GM18526 (cell line): ENCODE measurements around the gene SLC2A9.

Experiments used
- POLR2A ChIP-seq: IDR thresholded peaks from 3 replicates; pipeline ENCODE4 v1.6.1; 2011; ENCODE audit not compliant: insufficient read length; ENCODE audit errors: extremely low read depth

The SLC2A9 gene

DNA sequence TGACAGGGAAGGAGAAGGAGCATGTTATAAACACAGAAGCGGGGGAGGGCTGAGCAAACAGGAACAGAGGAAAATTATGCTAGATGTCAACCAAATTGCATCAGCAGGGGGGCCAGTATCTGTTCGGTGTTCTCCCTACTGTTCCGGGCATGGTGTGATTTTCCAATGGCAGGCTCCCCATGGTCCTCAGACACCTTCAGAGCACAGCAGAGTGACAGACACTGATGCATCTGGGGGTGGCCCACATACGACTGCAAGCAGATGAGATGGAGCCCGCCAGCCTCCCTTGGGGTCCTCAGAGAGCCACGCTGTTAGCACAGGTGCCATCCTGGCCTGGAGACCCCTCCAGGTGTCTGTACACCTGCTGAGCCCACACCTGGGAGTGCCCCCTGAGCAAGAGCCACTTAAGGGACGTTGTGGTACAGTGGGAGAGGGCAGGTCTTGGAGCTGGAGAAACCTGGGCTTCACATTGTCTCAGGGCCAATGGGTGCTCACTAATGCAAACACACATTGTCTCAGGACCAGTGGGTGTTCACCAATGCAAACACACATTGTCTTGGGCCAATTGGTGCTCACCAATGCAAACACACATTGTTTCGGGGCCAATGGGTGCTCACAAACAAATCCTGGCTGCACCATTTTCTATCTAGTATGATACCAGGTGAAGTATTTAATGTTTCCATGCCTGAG is 95.4 kb downstream of the SLC2A9 start:
- TF ChIP-seq POLR2A = no peak

DNA sequence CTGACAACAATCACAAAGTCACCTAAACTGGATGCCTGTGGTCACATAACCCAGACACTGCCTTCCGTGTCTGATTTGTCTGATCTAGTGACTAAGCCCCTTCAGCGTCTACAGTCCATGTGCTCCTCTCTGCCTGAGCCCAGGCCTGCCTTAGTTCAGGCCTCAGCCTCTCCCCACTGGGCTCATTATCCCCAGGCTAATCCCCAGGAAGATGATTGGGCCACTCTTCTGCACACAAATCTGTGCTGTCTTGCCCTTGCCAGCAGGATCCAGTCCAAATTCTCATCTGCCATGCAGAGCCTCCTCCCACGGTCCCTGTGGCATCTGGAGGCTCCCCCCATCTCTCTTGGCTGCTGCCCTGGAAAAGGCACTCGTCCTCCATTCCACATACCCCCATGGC is 96.5 kb downstream of the SLC2A9 start:
- no peak for TF ChIP-seq POLR2A

DNA sequence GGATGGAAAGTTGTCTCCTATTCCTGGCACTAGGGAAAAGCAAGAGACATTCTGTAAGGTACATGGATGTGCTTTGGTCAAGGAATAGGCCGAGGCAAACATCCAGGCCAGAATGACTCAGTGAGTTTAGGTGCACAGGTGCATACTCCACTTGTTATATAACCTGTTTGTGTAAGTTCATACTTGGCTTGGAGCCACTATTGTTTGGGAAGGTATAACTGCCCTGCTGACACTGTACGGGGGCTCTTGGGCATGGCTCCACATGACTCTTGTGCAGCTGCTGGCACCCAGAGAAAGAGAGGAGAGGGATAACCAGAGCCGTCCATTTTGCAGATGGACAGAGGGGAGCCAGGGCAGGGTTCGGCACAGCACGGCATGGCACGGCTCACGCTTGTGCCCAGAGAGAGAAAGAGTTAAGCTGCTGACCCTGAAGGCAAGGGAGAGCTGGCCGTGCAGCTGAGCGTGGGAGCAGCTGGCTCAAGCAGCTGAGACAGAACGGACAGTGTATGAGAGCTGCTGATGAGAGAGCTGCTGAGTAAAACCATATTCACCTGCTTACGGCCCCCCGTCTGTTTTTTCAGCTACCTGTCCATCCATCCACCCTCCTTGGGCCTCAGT is 98.0 kb downstream of the SLC2A9 start:
- TF ChIP-seq POLR2A = no peak

DNA sequence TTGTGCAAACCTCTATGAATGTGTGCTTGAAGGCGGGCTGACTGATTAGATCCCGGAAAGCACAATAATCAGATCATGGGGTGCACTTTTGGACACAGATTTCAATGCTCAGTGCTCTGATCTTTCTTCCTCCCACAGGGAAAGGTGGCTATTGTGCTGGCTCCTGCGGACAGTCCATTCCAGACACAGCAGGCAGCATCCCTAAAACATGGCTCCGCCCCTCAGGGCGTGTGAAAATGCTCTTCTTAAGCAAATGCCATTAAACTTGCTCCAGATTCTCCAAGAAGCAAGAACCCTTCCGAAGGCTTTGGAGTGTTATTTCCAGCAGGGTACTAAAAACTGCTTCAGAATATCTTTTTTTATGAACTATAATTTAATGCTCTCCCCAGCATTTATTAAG is 100.0 kb downstream of the SLC2A9 start:
- no peak for TF ChIP-seq POLR2A

DNA sequence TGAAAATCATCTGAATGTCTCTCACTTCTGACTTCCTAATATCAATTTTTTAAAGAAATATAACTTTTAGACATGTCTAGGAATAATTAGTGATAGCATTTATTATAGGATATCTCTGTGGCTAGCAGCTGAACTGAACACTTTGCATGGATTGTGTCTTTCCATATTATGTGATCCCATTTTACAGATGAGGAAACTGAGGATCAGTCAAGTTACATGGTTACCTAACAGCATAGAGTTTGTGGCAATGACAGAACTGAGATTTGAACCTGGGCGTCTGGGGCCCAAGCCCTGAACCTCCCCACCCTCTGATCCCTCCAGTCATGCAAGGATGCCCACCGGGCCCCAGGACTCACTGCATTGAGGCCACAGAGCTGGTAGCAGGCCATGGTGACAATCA is 101.3 kb downstream of the SLC2A9 start:
- no peak for TF ChIP-seq POLR2A

DNA sequence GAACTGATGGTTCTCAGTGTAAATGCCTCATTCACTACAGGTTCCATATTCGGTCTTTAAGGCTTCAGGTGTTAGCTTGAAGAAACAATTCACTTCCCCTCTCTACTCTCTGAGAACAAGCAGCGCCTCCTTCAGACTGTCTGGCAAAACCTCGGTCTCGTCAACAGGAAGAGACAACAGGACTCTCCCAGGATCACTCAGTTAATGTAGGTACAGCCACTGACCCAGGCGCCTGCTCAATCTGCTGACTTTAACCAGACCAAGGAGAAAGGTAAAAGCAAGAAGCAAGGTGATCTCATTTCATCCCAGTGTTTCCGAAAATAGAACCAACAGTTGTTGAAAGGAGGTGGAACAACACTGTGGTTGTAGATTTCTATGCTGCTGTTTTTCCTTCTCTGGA is 102.2 kb downstream of the SLC2A9 start:
- no peak for TF ChIP-seq POLR2A

DNA sequence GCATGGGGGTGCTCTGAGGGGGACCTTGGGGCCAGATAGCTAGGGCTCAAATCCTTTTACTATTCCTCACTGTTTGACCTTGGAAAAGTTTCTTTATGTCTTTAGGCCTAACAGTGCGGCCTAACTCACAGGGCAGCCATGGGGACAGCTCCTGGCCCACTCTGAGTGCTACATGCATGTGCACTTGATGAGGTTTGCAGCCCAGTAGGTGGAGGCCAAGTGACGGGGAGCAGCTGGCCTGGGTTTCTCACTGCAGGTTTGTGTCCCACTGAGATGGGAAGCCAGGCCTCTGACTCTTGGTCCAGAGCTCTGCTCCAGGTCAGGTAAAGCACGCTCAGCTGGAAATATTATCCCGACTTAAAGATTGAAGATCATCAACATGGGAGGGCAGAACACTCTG is 102.8 kb downstream of the SLC2A9 start:
- no peak for TF ChIP-seq POLR2A

DNA sequence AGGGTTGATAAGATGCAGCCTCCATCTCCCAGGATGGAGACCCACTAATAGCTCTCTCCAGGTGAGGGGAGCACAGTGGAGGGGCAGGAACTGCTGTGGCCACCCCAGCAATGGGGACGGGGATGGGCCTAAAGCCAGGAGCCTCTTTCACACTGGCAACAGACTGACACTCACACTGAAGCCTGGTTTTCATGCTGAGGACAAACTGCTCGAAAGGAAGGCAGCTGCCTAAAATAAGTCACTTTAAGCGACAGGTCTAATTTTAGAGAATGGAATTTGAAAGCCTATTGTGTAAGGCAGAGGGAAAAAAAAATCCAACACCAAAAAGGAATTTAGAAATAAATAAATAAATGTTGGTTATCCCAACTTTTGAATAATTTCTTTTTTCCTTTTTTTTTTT is 104.4 kb downstream of the SLC2A9 start:
- TF ChIP-seq POLR2A = no peak

DNA sequence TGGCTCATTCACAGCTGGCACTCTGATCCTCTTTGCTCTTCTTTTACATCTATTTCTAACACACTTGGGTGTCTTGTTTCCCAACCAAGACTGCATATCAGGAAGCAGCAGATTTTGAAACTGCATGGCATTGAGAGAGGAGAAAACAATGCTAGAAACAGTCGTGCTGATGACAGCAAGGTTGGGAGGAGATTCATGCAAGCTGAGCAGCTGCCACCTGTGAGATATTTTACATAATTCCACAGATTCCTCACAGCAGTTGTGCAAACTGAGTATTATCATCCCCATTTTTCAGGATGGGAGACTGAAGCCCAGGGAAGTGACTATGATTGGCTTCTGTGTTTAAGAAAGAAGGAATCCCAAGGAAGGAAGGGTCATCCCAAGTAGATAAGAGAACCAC is 105.0 kb downstream of the SLC2A9 start:
- TF ChIP-seq POLR2A = no peak

DNA sequence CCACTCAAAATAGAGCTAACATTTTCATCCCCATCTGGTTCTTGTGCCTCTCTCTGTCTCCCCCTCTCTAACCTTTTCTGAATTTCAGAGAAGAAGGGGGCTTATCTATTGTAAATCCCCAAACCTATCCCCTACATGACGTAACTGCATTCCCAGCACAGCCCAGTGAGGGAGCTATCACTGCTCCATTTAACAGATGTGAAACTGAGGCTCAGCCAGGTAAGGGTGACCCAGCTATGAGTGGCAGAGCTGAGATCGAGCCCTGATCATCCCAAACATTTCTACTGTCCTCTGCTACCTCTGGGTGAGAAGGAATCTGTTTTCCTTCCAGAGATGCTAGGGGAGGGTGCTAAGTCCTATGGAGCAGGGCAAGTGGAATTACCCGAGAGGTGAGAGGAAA is 107.5 kb downstream of the SLC2A9 start:
- no peak for TF ChIP-seq POLR2A

DNA sequence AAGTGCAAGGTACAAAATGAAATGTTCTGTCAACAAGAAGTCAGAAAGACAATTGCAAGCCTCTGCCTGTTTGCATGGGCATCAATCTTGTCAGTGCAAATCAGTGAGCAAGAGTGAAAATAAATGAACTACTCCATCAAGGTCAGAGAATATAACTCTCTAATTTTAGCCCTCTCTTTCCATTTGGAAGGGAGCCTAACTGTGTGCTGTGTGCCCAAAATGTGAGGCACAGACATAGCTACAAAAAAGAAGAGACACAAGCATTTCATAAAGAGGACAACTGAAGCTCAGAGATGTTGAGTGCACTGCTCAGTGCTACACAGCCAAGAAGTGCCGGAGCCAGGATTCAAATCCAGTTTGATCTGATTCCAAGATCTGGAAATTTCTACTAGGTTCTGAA is 114.3 kb downstream of the SLC2A9 start:
- no peak for TF ChIP-seq POLR2A

DNA sequence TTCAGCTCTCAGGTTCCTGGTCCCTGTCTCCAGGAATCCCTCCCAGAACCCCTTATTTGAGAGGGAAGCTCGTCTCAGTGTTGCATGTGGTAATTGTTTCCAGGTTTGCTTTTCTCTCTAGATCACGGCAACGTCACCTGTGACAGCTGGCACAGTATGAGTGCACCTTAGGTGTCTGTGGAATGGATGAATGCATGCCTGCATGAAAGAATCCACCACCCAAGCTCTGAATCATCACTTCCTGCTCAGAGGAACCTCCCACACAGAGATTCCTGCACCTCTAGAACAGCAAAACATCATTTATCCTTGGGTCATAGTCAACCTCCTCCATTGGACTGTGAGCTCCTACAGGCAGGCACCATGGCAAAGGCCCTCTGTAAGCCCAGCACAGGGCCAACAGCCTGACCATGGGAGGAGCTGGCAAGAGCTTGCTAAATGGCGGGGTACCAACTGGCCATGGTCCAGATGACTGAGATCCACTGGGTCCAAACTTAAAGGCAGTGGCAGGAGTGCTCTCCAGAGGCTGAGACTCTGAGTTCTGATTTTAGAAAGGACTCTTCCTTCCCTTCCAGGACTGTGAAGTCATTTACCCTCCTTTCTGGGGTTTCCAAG is 116.2 kb downstream of the SLC2A9 start:
- no peak for TF ChIP-seq POLR2A

DNA sequence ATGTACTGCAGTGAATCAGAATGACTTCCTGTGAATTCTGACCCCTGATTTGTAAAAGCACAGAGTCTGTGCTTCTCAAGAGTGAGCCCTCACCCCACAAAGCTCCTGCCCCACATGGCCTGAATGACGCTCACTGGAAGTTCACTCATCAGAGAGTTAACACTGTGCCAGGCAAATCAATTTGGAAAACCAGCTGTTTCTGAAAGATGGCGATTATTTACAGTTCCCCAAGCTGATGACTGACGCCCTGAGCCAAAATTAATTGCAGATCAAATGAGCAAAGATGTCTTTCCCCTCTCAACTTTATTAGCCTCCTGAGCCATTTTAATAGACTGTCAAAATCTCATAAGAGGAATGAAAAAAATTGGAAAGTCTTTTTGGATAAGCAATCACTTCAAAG is 118.0 kb downstream of the SLC2A9 start:
- TF ChIP-seq POLR2A = no peak

DNA sequence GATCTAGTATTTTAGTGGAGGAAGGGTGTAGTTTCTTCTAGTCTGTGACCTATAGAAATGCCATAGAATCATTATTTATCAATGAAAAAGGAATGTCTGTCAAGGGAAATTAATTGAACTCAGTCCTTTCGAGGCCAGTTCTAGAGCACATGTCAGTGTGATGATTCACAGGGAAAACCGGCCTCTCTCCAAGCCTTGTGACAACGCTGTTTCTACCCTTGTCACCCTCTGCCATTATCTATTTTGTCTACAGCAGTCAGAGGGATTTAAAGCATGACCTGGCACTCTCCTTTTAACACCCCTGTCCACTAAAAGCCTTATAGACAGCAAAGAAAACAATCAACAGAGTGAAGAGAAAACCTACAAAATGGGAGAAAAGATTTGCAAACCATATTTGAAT is 120.0 kb downstream of the SLC2A9 start:
- TF ChIP-seq POLR2A = no peak

DNA sequence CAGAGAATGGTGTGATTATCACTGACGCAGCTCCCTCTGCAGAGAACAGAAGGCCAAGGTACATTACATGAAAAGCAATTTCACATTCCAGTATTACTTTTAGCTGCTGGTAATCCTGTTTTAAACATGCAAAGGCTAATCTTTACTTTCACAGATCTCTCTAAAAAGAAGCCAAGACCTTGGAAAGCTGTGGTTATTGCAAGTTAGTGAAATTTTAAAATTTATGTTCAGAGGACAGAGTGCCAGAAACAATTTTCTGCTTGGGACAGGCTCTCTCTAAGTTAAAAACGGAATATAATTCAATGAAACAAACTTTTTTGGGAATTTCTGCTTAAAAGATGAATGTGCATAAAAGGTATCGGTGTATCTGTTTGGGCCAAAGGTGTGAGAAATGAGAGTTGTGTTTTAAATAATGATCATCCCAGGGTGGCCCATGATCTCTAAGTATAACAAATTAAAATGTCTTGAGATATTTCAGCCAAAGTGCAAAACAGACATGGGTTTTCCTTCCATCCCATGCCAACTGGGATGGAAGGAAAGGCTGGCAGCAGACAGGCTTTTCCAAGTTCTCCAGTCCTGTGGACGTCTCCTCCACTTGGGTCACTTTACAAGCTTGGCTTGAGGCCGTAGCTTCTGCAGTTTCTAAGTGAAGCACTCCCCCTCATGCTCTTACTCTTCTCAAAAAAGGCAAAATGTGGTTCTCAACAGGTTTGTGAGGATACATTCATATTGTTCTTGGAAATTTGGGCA is 121.8 kb downstream of the SLC2A9 start:
- no peak for TF ChIP-seq POLR2A
